Upper lobe of left lung (tissue), 6 donors: ENCODE measurements around the gene THYN1. TPM values are rescaled to one million over a fixed set of nuclear protein-coding genes. Genes with fewer than 3 reads are reported as not detected.

Experiments used
- ATAC-seq, 2 donors: fragments of 200-7000 bp; cut with Tn5 transposase; one replicate each; pipeline ENCODE4 v1.9.1; 2022; ENCODE audit warnings: mild to moderate bottlenecking in 2 of 2, moderate library complexity in 2 of 2; ENCODE audit not compliant: low FRiP score in 2 of 2
- DNase-seq, 2 donors: peaks; one replicate each; pipeline ENCODE4 v3.0.0-alpha.2; 2019 to 2020
- H3K27ac ChIP-seq, 4 donors: fragments of 200-600 bp; sonication (generic); one replicate each; pipeline ENCODE4 v1.5.1; 2016 to 2019
- H3K27me3 ChIP-seq, 4 donors: fragments of 200-600 bp; sonication (generic); one replicate each; pipeline ENCODE4 v1.5.1; 2017 to 2019
- H3K36me3 ChIP-seq, 4 donors: fragments of 200-600 bp; sonication (generic); one replicate each; pipeline ENCODE4 v1.5.1; 2016 to 2019
- H3K4me1 ChIP-seq, 4 donors: fragments of 200-600 bp; sonication (generic); one replicate each; pipeline ENCODE4 v1.5.1; 2018 to 2019
- H3K4me3 ChIP-seq, 4 donors: fragments of 200-600 bp; sonication (generic); one replicate each; pipeline ENCODE4 v1.5.1; 2017 to 2019; ENCODE audit warnings: mild to moderate bottlenecking in 2 of 4, moderate library complexity in 1 of 4
- H3K9me3 ChIP-seq, 4 donors: fragments of 200-600 bp; sonication (generic); one replicate each; pipeline ENCODE4 v1.5.1; 2018 to 2019
- EP300 ChIP-seq, 4 donors: sonication (generic); formaldehyde crosslinking; IDR thresholded peaks; one replicate each; pipeline ENCODE4 v1.5.1; 2017; ENCODE audit warnings: antibody characterized with exemption in 4 of 4, control low read depth in 2 of 4
- POLR2A ChIP-seq, 4 donors: fragments of 450-650 bp; IDR thresholded peaks; one replicate each; pipeline ENCODE4 v1.5.1; 2016 to 2017; ENCODE audit warnings: antibody characterized with exemption in 4 of 4, mild to moderate bottlenecking in 2 of 4
- POLR2AphosphoS5 ChIP-seq, 2 donors: sonication (generic); formaldehyde crosslinking; IDR thresholded peaks; one replicate each; pipeline ENCODE4 v1.5.1; 2017; ENCODE audit warnings: antibody characterized with exemption in 2 of 2
- WGBS, 2 donors: methylation state at CpG; one replicate each; pipeline ENCODE4 v1.1.5; 2017 to 2018; 5-methylcytosine and 5-hydroxymethylcytosine counted together
- total RNA-seq, 6 donors: library from RNA; depleted of rRNA in 4 of 6; stranded (reverse); fragments of >200 nt in 4 of 6; gene quantifications; one replicate each; pipeline versions ENCODE4 v1.1.0 to v1.2.1, GENCODE V29; 2016 to 2021
- TF ChIP-seq, protein P1 (sequence below), 6 experiments: fragments of 450-650 bp in 4 of 6; fragments of 200-600 bp in 2 of 6; sonication (generic) in 2 of 6; IDR thresholded peaks; one replicate each; pipeline ENCODE4 v1.5.1; 2016 to 2019; ENCODE audit warnings: antibody characterized with exemption in 6 of 6
- donor health status: DM: no; HTN: no; CAD: no; lungs with moderate emphysema.
- donor health status: DM: no; HTN: yes; CAD: no; lungs with severe emphysema.

The THYN1 gene
- total RNA-seq, 6 donors from 2014 or later: 23.2 to 39.8 (median 34.2) TPM

DNA sequence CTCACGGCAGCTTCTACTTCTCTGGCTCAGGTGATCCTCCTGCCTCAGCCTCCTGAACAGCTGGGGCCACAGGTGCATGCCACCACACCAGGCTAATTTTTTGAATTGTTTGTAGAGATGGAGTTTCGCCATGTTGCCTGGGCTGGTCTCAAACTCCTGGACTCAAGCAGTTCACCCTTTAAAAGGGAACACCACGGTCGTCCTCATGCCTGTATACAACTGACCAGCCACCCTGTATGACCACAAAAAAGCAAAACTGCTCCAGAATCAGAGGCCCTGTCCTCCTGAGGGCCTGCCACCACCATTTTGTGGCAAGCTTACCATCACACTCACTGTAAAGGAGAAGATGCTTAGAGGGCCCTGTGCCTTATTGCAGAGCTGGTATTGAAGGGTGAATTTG is 25.2 kb upstream of the THYN1 start:
- peaks cover 3 to 38% (median 23%) of the 10 kb centered on the region in 4 donors for H3K27me3 ChIP-seq
- TF ChIP-seq, protein P1, sequence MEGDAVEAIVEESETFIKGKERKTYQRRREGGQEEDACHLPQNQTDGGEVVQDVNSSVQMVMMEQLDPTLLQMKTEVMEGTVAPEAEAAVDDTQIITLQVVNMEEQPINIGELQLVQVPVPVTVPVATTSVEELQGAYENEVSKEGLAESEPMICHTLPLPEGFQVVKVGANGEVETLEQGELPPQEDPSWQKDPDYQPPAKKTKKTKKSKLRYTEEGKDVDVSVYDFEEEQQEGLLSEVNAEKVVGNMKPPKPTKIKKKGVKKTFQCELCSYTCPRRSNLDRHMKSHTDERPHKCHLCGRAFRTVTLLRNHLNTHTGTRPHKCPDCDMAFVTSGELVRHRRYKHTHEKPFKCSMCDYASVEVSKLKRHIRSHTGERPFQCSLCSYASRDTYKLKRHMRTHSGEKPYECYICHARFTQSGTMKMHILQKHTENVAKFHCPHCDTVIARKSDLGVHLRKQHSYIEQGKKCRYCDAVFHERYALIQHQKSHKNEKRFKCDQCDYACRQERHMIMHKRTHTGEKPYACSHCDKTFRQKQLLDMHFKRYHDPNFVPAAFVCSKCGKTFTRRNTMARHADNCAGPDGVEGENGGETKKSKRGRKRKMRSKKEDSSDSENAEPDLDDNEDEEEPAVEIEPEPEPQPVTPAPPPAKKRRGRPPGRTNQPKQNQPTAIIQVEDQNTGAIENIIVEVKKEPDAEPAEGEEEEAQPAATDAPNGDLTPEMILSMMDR (IDR thresholded peaks at IDR 0.05): no peak
- TF ChIP-seq EP300 (IDR thresholded peaks at IDR 0.05) (no peak), POLR2AphosphoS5 (IDR thresholded peaks at IDR 0.05) (no peak), POLR2A (IDR thresholded peaks at IDR 0.05) (no peak)
- no peak for ATAC-seq

DNA sequence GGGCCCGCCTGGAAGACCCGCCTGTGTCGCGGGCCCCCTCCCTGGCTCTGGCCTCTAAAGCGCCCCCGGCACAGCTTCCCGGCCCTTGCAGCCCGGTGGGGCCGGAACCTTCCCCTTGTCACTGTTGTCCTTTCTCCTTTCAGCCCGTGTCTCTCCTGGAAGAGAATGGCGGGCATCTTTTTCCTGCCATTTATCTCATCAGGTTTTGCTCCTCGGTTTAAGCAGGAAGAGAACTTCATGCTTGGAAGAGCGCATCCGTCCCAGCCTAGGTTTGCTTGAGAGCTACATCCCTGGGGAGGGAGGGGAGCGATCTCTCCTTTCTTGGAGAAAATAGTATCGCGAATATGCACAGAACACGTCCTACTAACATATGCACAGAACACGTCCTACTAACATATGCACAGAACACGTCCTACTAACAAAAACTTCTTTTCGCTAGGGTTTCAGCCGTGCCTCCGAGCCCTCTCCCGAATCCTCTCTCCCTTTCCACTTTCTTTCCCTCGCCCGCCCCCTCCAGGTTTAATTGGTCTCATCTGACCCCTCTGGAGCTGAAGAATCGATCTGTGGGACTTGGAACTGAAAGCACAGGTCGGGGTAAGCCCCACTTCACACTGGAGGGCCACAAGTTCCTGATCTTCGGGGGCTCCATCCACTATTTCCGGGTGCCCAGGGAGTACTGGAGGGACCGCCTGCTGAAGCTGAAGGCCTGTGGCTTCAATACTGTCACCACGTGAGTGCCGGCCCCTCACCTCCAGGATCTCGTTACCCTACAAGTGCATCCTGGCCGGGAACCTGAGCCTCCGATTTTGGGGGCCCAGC is 24.2 kb upstream of the THYN1 start:
- DNase-seq (no peak), ATAC-seq (no peak)
- TF ChIP-seq POLR2A (IDR thresholded peaks at IDR 0.05): no peak
- TF ChIP-seq POLR2AphosphoS5 (IDR thresholded peaks at IDR 0.05): no peak
- TF ChIP-seq, protein P1 (IDR thresholded peaks at IDR 0.05): no peak
- no peak for TF ChIP-seq EP300 (IDR thresholded peaks at IDR 0.05)
- Histone ChIP-seq H3K27me3 (peaks cover 3 to 43% (median 25%) of the 10 kb centered on the region in 4 donors), H3K27ac (no peak overlapping the region), H3K4me3 (peak overlapping the region in 1 of 4 donors; percentile 47), H3K36me3 (no peaks in the 10 kb centered on the region), H3K4me1 (peaks cover 20 to 22% (median 21%) of the 10 kb centered on the region in 4 donors), H3K9me3 (no peaks in the 10 kb centered on the region)
- WGBS, 2 donors: 21 to 24% methylated on average over 28 to 36 of the region's 36 CpGs

More for the DNA sequence above, 25.2 kb upstream of the THYN1 start:
- Histone ChIP-seq H3K27ac (no peak overlapping the region), H3K9me3 (no peaks in the 10 kb centered on the region), H3K36me3 (no peaks in the 10 kb centered on the region), H3K4me1 (peaks cover 20 to 22% (median 21%) of the 10 kb centered on the region in 4 donors), H3K4me3 (no peak overlapping the region)
- 95 to 100% methylated on average over 4 of the region's 4 CpGs for WGBS, 2 donors
- no peak for DNase-seq

- TF ChIP-seq, protein P1 (IDR thresholded peaks at IDR 0.05): no peak
- TF ChIP-seq POLR2AphosphoS5 (IDR thresholded peaks at IDR 0.05) (no peak), POLR2A (IDR thresholded peaks at IDR 0.05) (no peak), EP300 (IDR thresholded peaks at IDR 0.05) (no peak)
- Histone ChIP-seq H3K9me3 (no peaks in the 10 kb centered on the region), H3K4me3 (peak overlapping the region; percentile 4 to 47 (median 37)), H3K4me1 (peaks cover 20 to 22% (median 21%) of the 10 kb centered on the region in 4 donors), H3K36me3 (no peaks in the 10 kb centered on the region), H3K27me3 (peaks cover 3 to 43% (median 25%) of the 10 kb centered on the region in 4 donors), H3K27ac (no peak overlapping the region)
- ATAC-seq: peak in 1 of 2 donors; percentile 29
- 0 to 5% methylated on average over 9 to 21 of the region's 88 CpGs for WGBS, 2 donors
- DNase-seq: peak in 1 of 2 donors; percentile 87
These were observed 23.4 kb upstream of the THYN1 start for GRCh38 chr11:134276396-134277182.

DNA sequence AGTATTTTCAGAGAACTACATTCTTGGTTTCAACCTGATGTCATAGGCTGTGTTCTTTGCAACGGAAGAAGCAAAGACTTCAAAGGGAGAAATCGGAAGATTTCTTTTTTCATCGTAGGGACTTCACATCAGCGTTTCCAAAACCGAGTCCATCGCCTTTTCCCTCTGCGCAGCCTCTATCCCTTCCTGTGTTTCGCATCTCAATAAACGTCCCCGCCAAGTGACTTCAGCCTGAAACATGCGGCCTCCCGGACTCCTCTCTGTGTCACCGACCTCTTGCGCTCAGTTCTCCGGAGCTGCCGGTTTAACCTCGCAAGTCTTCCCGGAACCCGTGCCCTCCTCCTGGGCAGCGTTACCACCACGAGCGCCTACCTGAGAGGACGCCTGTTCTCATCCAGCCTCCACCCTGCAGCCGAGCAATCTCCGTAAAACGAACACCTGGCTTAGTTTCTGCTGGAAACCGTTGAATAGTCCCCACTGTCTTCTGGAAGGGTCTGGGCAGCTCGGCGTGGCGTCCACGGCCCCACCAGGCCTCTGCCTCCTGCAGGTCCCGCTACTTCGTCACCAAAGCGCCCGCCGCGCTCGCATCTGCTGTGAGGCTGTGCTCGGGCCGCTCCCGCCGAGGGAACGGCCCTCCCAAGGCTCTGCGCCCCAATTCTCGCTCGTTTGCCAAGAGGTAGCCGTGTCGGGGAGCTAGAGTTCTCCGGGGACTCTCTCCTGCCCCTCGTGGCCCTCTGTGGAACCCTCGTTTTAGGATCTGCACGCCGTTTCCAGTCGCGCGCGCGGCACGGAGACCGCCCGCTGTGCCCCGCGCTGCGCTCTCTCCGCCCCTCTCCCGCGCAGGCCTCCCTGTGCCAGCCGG is 22.6 kb upstream of the THYN1 start, which contains the start of gene GLB1L3:
TSS of gene GLB1L3 (plus strand) at position 846 of the 862 bp plus-strand sequence. CDS start 362 bp downstream, outside the sequence.
- DNase-seq (no peak), ATAC-seq (peak; percentile 54 to 78)
- Histone ChIP-seq H3K27me3 (peaks cover 3 to 43% (median 25%) of the 10 kb centered on the region in 4 donors), H3K9me3 (no peaks in the 10 kb centered on the region), H3K4me1 (peaks cover 20 to 22% (median 21%) of the 10 kb centered on the region in 4 donors), H3K36me3 (no peaks in the 10 kb centered on the region), H3K4me3 (peak within 1 kb of the TSS; percentile 4 to 47 (median 37)), H3K27ac (no peak within 1 kb of the TSS)
- TF ChIP-seq, protein P1 (IDR thresholded peaks at IDR 0.05): peak in 4 of 6 experiments; percentile 10 to 43 (median 18)
- TF ChIP-seq POLR2AphosphoS5 (IDR thresholded peaks at IDR 0.05): no peak
- 3% methylated on average over 43 to 61 of the region's 68 CpGs for WGBS, 2 donors
